ENCODE data around the gene IGSF21.

The IGSF21 gene

GRCh38 chr1:18373151-18373550, 265.6 kb downstream of the IGSF21 start:
- no peak overlapping the region for H3K4me3 ChIP-seq (ENCODE audit: control insufficient read depth, low read depth, low read length)
- DNase-seq (ENCODE audit: low read depth): no peak
- no peak for TF ChIP-seq CTCF (IDR thresholded peaks at IDR 0.05; ENCODE audit: control insufficient read depth, insufficient read depth, low read depth, low read length, missing control alignments)

DNA sequence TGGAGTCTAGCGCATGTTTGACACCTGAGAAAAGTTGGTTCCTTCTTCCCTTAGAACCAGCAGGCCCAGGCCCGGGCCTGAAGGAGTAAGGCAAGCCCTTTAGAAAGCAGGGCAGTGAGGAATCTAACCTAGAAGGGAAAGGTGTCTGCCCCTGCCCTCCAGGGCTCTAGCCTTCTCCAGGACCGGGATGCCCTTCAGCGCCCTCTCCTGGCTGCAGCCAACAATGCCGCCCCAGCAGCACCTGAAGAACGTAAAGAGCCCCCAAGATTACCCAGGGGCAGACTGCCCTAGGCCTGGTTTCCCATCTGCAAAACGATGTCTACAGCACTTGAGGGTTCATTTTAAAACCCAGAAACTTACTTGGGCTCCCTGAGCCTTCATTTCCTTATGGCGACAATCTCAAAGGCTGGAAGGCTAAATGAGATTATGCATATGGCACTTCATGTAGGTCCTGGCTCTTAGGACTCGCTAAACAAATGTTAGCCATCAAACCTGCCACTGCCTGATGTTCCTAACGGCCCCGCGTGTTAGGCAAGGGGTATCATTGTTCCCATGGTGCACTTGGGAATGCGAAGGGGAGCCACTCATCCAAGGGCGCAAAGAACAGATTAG, 266.4 kb downstream of the IGSF21 start:
- no peak overlapping the region for H3K4me3 ChIP-seq (ENCODE audit: control insufficient read depth, low read depth, low read length)
- TF ChIP-seq CTCF (IDR thresholded peaks at IDR 0.05; ENCODE audit: control insufficient read depth, insufficient read depth, low read depth, low read length, missing control alignments): no peak
- DNase-seq (ENCODE audit: low read depth): no peak

GRCh38 chr1:18376661-18377060, 269.1 kb downstream of the IGSF21 start:
- no peak overlapping the region for H3K4me3 ChIP-seq (ENCODE audit: control insufficient read depth, low read depth, low read length)
- no peak for TF ChIP-seq CTCF (IDR thresholded peaks at IDR 0.05; ENCODE audit: control insufficient read depth, insufficient read depth, low read depth, low read length, missing control alignments)
- no peak for DNase-seq (ENCODE audit: low read depth)

DNA sequence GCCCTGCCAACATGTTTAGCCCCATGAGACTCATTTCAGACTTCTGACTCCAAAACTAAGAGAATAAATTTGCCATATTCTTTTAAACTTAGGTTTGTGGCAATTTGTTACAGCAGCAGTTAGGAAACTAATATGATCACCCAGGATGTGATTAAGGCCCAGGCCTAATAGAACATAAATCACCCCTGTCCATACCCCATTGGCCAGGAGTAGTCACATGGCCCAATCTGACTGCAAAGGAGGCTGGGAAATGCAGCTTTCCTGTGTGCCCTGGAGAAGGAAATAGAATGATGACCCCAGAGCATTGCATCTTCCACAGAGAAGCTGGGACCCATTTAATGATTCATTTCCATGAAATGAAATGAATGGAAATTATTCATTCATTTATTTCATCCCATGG, 272.7 kb downstream of the IGSF21 start:
- H3K4me3 ChIP-seq (ENCODE audit: control insufficient read depth, low read depth, low read length): no peak overlapping the region
- TF ChIP-seq CTCF (IDR thresholded peaks at IDR 0.05; ENCODE audit: control insufficient read depth, insufficient read depth, low read depth, low read length, missing control alignments): no peak
- DNase-seq (ENCODE audit: low read depth): no peak

DNA sequence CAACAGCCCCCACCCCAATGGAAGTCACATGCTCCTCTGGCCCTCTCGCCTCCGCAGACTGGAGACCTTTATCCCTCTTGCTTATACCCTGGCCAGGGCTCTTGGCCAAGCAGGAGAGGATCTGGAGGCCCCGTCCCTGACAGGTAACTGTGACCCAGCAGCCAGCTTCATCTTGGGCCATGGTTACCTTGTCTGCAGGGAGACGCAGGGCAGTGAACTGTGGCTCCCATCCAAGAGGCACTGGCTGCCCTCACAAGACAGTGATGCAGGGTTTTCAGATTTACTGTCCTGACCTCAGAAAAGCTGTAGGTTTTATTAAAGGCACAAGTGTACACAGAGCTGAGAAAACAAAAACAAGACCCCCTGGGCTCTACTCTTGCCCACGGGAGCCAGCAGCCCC, 276.5 kb downstream of the IGSF21 start:
- no peak for DNase-seq (ENCODE audit: low read depth)
- no peak overlapping the region for H3K4me3 ChIP-seq (ENCODE audit: control insufficient read depth, low read depth, low read length)
- no peak for TF ChIP-seq CTCF (IDR thresholded peaks at IDR 0.05; ENCODE audit: control insufficient read depth, insufficient read depth, low read depth, low read length, missing control alignments)

- no peak for TF ChIP-seq CTCF (IDR thresholded peaks at IDR 0.05; ENCODE audit: control insufficient read depth, insufficient read depth, low read depth, low read length, missing control alignments)
- DNase-seq (ENCODE audit: low read depth): no peak
- no peak overlapping the region for H3K4me3 ChIP-seq (ENCODE audit: control insufficient read depth, low read depth, low read length)
Measured at GRCh38 chr1:18384471-18384870, 276.9 kb downstream of the IGSF21 start.

Measured in AG09309 (cell line).